ENCODE results near the gene TRAF3IP1. TPM values are rescaled to one million over a fixed set of nuclear protein-coding genes. Genes with fewer than 3 reads are reported as not detected.

Gene TRAF3IP1
- total RNA-seq, 1 donor from 2014 or later = 19.3 TPM

- no peak overlapping the region for H3K4me3 Mint-ChIP-seq
- peaks cover 5% of the 10 kb centered on the region for H3K4me1 Mint-ChIP-seq
- no peak for DNase-seq (ENCODE audit: low read depth, low spot score)
- TF ChIP-seq CTCF (conservative IDR thresholded peaks at IDR 0.05) = no peak
- H3K27ac Mint-ChIP-seq (ENCODE audit: unreplicated experiment) = no peak overlapping the region
- no peaks in the 10 kb centered on the region for H3K36me3 Mint-ChIP-seq (ENCODE audit: low read depth)
- H3K9me3 Mint-ChIP-seq = no peaks in the 10 kb centered on the region
- peaks cover 2% of the 10 kb centered on the region for H3K27me3 Mint-ChIP-seq (ENCODE audit: low read depth)
Measured at GRCh38 chr2:238295144-238296112, 24.9 kb upstream of the TRAF3IP1 start.

GRCh38 chr2:238296638-238297457, 23.5 kb upstream of the TRAF3IP1 start:
- Mint-ChIP-seq H3K27me3 (ENCODE audit: low read depth) (peaks cover 2% of the 10 kb centered on the region), H3K27ac (ENCODE audit: unreplicated experiment) (no peak overlapping the region), H3K4me1 (peaks cover 6% of the 10 kb centered on the region), H3K4me3 (no peak overlapping the region), H3K36me3 (ENCODE audit: low read depth) (no peaks in the 10 kb centered on the region), H3K9me3 (no peaks in the 10 kb centered on the region)
- no peak for DNase-seq (ENCODE audit: low read depth, low spot score)
- no peak for TF ChIP-seq CTCF (conservative IDR thresholded peaks at IDR 0.05)

- DNase-seq (ENCODE audit: low read depth, low spot score) = no peak
- no peaks in the 10 kb centered on the region for H3K9me3 Mint-ChIP-seq
Measured at GRCh38 chr2:238299803-238300202, 20.5 kb upstream of the TRAF3IP1 start.

GRCh38 chr2:238302087-238302486, 18.2 kb upstream of the TRAF3IP1 start:
- H3K4me3 Mint-ChIP-seq = no peak overlapping the region
- no peaks in the 10 kb centered on the region for H3K27me3 Mint-ChIP-seq (ENCODE audit: low read depth)
- peaks cover 6% of the 10 kb centered on the region for H3K4me1 Mint-ChIP-seq
- H3K9me3 Mint-ChIP-seq = no peaks in the 10 kb centered on the region
- H3K36me3 Mint-ChIP-seq (ENCODE audit: low read depth) = no peaks in the 10 kb centered on the region
- no peak for TF ChIP-seq CTCF (conservative IDR thresholded peaks at IDR 0.05)
- no peak for DNase-seq (ENCODE audit: low read depth, low spot score)
- H3K27ac Mint-ChIP-seq (ENCODE audit: unreplicated experiment) = no peak overlapping the region

More at GRCh38 chr2:238299803-238300202, 20.5 kb upstream of the TRAF3IP1 start:
- no peak overlapping the region for H3K4me3 Mint-ChIP-seq
- TF ChIP-seq CTCF (conservative IDR thresholded peaks at IDR 0.05) = no peak
- peaks cover 6% of the 10 kb centered on the region for H3K4me1 Mint-ChIP-seq
- peaks cover 2% of the 10 kb centered on the region for H3K27me3 Mint-ChIP-seq (ENCODE audit: low read depth)
- H3K27ac Mint-ChIP-seq (ENCODE audit: unreplicated experiment) = no peak overlapping the region
- no peaks in the 10 kb centered on the region for H3K36me3 Mint-ChIP-seq (ENCODE audit: low read depth)

- no peak overlapping the region for H3K27ac Mint-ChIP-seq (ENCODE audit: unreplicated experiment)
- no peaks in the 10 kb centered on the region for H3K27me3 Mint-ChIP-seq (ENCODE audit: low read depth)
- no peaks in the 10 kb centered on the region for H3K36me3 Mint-ChIP-seq (ENCODE audit: low read depth)
- no peak for TF ChIP-seq CTCF (conservative IDR thresholded peaks at IDR 0.05)
- no peak for DNase-seq (ENCODE audit: low read depth, low spot score)
- H3K4me3 Mint-ChIP-seq = no peak overlapping the region
- H3K9me3 Mint-ChIP-seq = no peaks in the 10 kb centered on the region
- H3K4me1 Mint-ChIP-seq = peaks cover 6% of the 10 kb centered on the region
Measured at GRCh38 chr2:238302751-238303150, 17.6 kb upstream of the TRAF3IP1 start.
